Type B pancreatic cell (in vitro differentiated cells): ENCODE data around the gene FPR1. TPM values are rescaled to one million over a fixed set of nuclear protein-coding genes. Genes with fewer than 3 reads are reported as not detected.
A peak's percentile ranks its signal among the peaks of the same experiment; 100 is the strongest.

Experiments used
- DNase-seq: peaks from one replicate; pipeline ENCODE4 v3.0.0; 2021; ENCODE audit warnings: mixed read lengths; ENCODE audit not compliant: unreplicated experiment; ENCODE audit errors: extremely low spot score
- H3K27ac Mint-ChIP-seq: 2 replicates; pipeline ENCODE4 v1.8.0; 2021; ENCODE audit warnings: mild to moderate bottlenecking, mixed read lengths
- H3K27me3 Mint-ChIP-seq: 2 replicates; pipeline ENCODE4 v1.8.0; 2021; ENCODE audit warnings: mixed read lengths
- H3K36me3 Mint-ChIP-seq: 2 replicates; pipeline ENCODE4 v1.8.0; 2021; ENCODE audit warnings: mixed read lengths
- H3K4me1 Mint-ChIP-seq: one replicate; pipeline ENCODE4 v1.8.0; 2021; ENCODE audit warnings: mixed read lengths; ENCODE audit not compliant: unreplicated experiment
- H3K4me3 Mint-ChIP-seq: 2 replicates; pipeline ENCODE4 v1.8.0; 2021; ENCODE audit warnings: mild to moderate bottlenecking, mixed read lengths
- H3K9me3 Mint-ChIP-seq: 2 replicates; pipeline ENCODE4 v1.8.0; 2021; ENCODE audit warnings: mixed read lengths
- total RNA-seq: library from RNA; stranded (reverse); gene quantifications from 2 replicates; pipeline ENCODE4 v1.2.1, GENCODE V29; 2021; ENCODE audit warnings: low replicate concordance
- TF ChIP-seq, protein P1 (sequence below): fragments of 200-600 bp; sonication (generic); conservative IDR thresholded peaks from 2 replicates; pipeline ENCODE4 v1.5.0; 2021; ENCODE audit warnings: antibody characterized with exemption, mild to moderate bottlenecking

The FPR1 gene
- total RNA-seq, 1 donor from 2014 or later, result not detected

DNA sequence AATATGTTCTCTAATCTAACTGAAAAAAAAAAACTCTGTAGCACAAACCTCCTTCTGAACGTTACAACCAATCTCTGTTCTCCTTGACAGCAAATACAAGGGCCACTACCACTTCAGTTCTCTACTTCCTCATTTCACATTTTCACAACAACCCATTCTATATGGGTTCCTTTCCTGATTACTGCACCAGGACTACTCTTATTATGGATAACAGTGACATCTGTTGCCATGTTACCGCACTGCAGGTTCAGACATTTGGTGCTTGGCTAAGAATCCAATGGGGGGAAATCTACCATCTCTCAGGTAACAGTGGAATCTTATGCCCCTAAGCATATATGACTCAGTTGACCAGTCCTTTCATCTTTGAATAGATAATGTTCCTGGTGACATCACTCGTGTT is 31.7 kb upstream of the FPR1 start:
- H3K4me3 Mint-ChIP-seq, result no peak overlapping the region
- no peaks in the 10 kb centered on the region for H3K36me3 Mint-ChIP-seq
- no peak for DNase-seq
- no peaks in the 10 kb centered on the region for H3K9me3 Mint-ChIP-seq
- H3K27ac Mint-ChIP-seq, result no peak overlapping the region
- peaks cover 29% of the 10 kb centered on the region for H3K27me3 Mint-ChIP-seq
- TF ChIP-seq, protein P1, sequence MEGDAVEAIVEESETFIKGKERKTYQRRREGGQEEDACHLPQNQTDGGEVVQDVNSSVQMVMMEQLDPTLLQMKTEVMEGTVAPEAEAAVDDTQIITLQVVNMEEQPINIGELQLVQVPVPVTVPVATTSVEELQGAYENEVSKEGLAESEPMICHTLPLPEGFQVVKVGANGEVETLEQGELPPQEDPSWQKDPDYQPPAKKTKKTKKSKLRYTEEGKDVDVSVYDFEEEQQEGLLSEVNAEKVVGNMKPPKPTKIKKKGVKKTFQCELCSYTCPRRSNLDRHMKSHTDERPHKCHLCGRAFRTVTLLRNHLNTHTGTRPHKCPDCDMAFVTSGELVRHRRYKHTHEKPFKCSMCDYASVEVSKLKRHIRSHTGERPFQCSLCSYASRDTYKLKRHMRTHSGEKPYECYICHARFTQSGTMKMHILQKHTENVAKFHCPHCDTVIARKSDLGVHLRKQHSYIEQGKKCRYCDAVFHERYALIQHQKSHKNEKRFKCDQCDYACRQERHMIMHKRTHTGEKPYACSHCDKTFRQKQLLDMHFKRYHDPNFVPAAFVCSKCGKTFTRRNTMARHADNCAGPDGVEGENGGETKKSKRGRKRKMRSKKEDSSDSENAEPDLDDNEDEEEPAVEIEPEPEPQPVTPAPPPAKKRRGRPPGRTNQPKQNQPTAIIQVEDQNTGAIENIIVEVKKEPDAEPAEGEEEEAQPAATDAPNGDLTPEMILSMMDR, result peak; percentile 36
- H3K4me1 Mint-ChIP-seq, result no peaks in the 10 kb centered on the region

DNA sequence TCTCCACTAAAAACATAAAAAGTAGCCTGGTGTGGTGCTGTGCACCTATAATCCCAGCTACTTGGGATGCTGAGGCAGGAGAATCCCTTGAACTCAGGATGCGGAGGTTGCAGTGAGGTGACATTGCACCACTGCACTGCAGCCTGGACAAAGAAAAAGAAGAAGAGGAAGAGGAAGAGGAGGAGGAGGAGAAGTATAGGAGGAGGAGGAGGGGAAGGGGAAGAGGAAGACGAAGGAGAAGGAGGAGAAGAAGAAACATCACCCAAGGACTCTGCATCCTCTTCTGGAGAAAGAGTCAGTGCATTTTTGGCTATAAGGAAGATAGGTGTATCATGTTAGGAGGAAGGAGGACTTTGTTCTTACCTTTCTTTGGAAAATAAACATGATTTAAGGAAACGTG is 30.3 kb upstream of the FPR1 start:
- Mint-ChIP-seq H3K4me3 (no peak overlapping the region), H3K9me3 (no peaks in the 10 kb centered on the region), H3K4me1 (no peaks in the 10 kb centered on the region), H3K27ac (no peak overlapping the region), H3K27me3 (peaks cover 36% of the 10 kb centered on the region), H3K36me3 (no peaks in the 10 kb centered on the region)
- no peak for DNase-seq
- TF ChIP-seq, protein P1, result no peak

DNA sequence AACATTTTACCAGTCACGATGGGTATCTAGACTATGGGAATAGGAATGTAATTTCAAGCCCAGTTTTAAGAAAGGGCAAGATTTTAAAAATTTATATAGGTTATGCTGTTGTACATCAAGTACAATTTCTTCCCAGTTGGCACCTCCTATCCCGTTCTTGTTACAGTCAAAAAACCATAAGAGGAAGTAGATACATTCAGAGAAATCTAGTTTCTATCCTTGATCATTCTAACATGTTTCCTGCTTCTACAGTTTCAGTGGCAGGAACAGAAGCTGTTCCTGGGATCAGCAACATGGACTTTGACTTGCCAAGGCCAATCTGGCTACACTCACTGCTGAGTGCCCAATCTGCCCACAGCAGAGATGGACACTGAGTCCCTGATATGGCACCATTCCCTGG is 28.6 kb upstream of the FPR1 start:
- TF ChIP-seq, protein P1, result no peak
- H3K4me3 Mint-ChIP-seq, result no peak overlapping the region
- H3K36me3 Mint-ChIP-seq, result no peaks in the 10 kb centered on the region
- no peak for DNase-seq
- no peaks in the 10 kb centered on the region for H3K4me1 Mint-ChIP-seq
- peaks cover 42% of the 10 kb centered on the region for H3K27me3 Mint-ChIP-seq
- no peaks in the 10 kb centered on the region for H3K9me3 Mint-ChIP-seq
- H3K27ac Mint-ChIP-seq, result no peak overlapping the region

DNA sequence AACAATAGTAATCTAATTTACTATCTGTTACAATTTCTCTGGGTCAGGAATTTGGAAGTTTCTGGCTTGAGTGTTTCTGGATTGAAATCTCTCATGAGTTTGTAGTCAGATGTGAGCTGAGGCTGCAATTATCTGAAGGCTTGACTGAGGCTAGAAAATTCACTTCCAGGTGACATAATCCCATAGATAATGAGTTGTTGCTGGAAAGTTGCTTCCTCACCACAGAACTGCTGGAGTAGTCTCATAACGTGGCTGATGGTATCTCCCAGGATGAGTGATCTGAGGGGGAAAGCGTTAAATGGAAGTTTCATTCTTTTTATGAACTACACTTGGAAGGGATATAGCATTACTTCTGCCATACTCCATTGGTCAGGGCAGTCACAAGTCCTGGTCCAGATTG is 28.0 kb upstream of the FPR1 start:
- no peaks in the 10 kb centered on the region for H3K4me1 Mint-ChIP-seq
- H3K27ac Mint-ChIP-seq, result no peak overlapping the region
- H3K36me3 Mint-ChIP-seq, result no peaks in the 10 kb centered on the region
- H3K4me3 Mint-ChIP-seq, result no peak overlapping the region
- no peaks in the 10 kb centered on the region for H3K9me3 Mint-ChIP-seq
- TF ChIP-seq, protein P1, result no peak
- peaks cover 48% of the 10 kb centered on the region for H3K27me3 Mint-ChIP-seq
- DNase-seq, result no peak

DNA sequence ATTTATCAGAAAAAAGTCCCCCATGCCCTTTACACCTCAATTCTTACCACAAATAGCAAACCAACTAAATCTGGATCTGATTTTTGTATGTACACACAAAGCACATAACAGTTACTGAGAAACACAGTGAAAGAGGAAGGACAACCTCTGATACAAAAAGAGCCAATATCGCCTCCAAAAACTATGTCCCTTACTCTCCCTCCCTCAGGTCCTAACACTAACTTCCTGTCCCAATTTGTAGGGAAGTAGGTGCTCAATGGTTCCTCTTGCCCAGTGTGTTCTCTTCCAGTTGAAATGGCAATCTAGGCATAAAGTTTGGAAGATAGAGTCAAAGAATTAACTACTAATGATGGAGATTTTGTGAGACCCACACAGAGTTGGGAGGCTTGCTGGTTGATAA is 27.5 kb upstream of the FPR1 start:
- Mint-ChIP-seq H3K4me1 (no peaks in the 10 kb centered on the region), H3K9me3 (no peaks in the 10 kb centered on the region), H3K27ac (no peak overlapping the region), H3K36me3 (no peaks in the 10 kb centered on the region), H3K27me3 (peaks cover 50% of the 10 kb centered on the region), H3K4me3 (no peak overlapping the region)
- TF ChIP-seq, protein P1, result no peak
- no peak for DNase-seq
